Liver (tissue), 9 donors: ENCODE results near the gene CD247. TPM values are rescaled to one million over a fixed set of nuclear protein-coding genes. Genes with fewer than 3 reads are reported as not detected.

Experiments used
- DNase-seq: peaks from one replicate; pipeline ENCODE4 v3.0.0-alpha.2; 2017; ENCODE audit warnings: low spot score
- H3K27ac ChIP-seq, 2 donors: one replicate each; pipeline ENCODE4 v1.7.0; 2013; ENCODE audit warnings: inconsistent platforms in 2 of 2, low read length in 2 of 2, control low read depth in 1 of 2, low read depth in 1 of 2, mild to moderate bottlenecking in 1 of 2
- H3K27me3 ChIP-seq, 4 donors: one replicate each; pipeline versions ENCODE4 v1.6.1 to v1.7.0; 2013; ENCODE audit warnings: low read length in 3 of 4, inconsistent platforms in 1 of 4, mild to moderate bottlenecking in 1 of 4, moderate library complexity in 1 of 4; ENCODE audit not compliant: control insufficient read depth in 4 of 4, insufficient read depth in 4 of 4
- H3K36me3 ChIP-seq, 4 donors: one replicate each; pipeline versions ENCODE4 v1.6.1 to v1.7.0; 2013; ENCODE audit warnings: low read length in 3 of 4, mild to moderate bottlenecking in 3 of 4, low read depth in 1 of 4, moderate library complexity in 1 of 4; ENCODE audit not compliant: control insufficient read depth in 4 of 4, insufficient read depth in 3 of 4
- H3K4me1 ChIP-seq, 4 donors: one replicate each; pipeline versions ENCODE4 v1.6.1 to v1.7.0; 2013; ENCODE audit warnings: low read length in 3 of 4, mild to moderate bottlenecking in 3 of 4, moderate library complexity in 1 of 4; ENCODE audit not compliant: control insufficient read depth in 4 of 4, insufficient read depth in 4 of 4
- H3K4me3 ChIP-seq, 3 donors: one replicate each; pipeline versions ENCODE4 v1.6.1 to v1.7.0; 2013; ENCODE audit warnings: low read length in 3 of 3, control low read depth in 1 of 3, low read depth in 1 of 3, mild to moderate bottlenecking in 1 of 3
- H3K9ac ChIP-seq, 2 donors: one replicate each; pipeline ENCODE4 v1.7.0; 2013; ENCODE audit warnings: low read length in 2 of 2, mild to moderate bottlenecking in 2 of 2, moderate library complexity in 2 of 2, control low read depth in 1 of 2, low read depth in 1 of 2
- H3K9me3 ChIP-seq, 4 donors: one replicate each; pipeline versions ENCODE4 v1.6.1 to v1.7.0; 2013; ENCODE audit warnings: low read length in 3 of 4; ENCODE audit not compliant: control insufficient read depth in 4 of 4
- CTCF ChIP-seq: fragments of 150-350 bp; IDR thresholded peaks from 2 replicates; pipeline ENCODE4 v1.5.1; 2017; ENCODE audit warnings: improper control_type of control experiment, low read depth, low read length; ENCODE audit not compliant: missing input control
- FOXA1 ChIP-seq: IDR thresholded peaks from 2 replicates; pipeline ENCODE4 v1.6.1; 2016; ENCODE audit warnings: antibody characterized with exemption
- GABPA ChIP-seq, 2 donors: IDR thresholded peaks in 1 of 2; conservative IDR thresholded peaks in 1 of 2; 2 replicates each; pipeline ENCODE4 v1.6.1; 2016; ENCODE audit warnings: antibody characterized with exemption in 2 of 2, mild to moderate bottlenecking in 1 of 2, moderate library complexity in 1 of 2
- HNF4A ChIP-seq, 2 donors: conservative IDR thresholded peaks; 2 replicates each; pipeline ENCODE4 v1.6.1; 2016; ENCODE audit warnings: antibody characterized with exemption in 2 of 2, mild to moderate bottlenecking in 2 of 2
- HNF4G ChIP-seq: IDR thresholded peaks from 2 replicates; pipeline ENCODE4 v1.6.1; 2016; ENCODE audit warnings: antibody characterized with exemption
- JUND ChIP-seq, 2 donors: IDR thresholded peaks; 2 replicates each; pipeline ENCODE4 v1.6.1; 2016; ENCODE audit warnings: antibody characterized with exemption in 2 of 2
- MAX ChIP-seq: IDR thresholded peaks from 2 replicates; pipeline ENCODE4 v1.6.1; 2016; ENCODE audit warnings: antibody characterized with exemption
- NR2F2 ChIP-seq: IDR thresholded peaks from 2 replicates; pipeline ENCODE4 v1.6.1; 2016; ENCODE audit warnings: antibody characterized with exemption
- RAD21 ChIP-seq, 2 donors: IDR thresholded peaks; 2 replicates each; pipeline ENCODE4 v1.6.1; 2016; ENCODE audit warnings: antibody characterized with exemption in 2 of 2, mild to moderate bottlenecking in 2 of 2
- RXRA ChIP-seq, 2 donors: IDR thresholded peaks; 2 replicates each; pipeline ENCODE4 v1.6.1; 2017 to 2018; ENCODE audit warnings: antibody characterized with exemption in 2 of 2, mild to moderate bottlenecking in 1 of 2
- SP1 ChIP-seq: IDR thresholded peaks from 2 replicates; pipeline ENCODE4 v1.6.1; 2018; ENCODE audit warnings: antibody characterized with exemption, mild to moderate bottlenecking
- ZBTB33 ChIP-seq: IDR thresholded peaks from 2 replicates; pipeline ENCODE4 v1.6.1; 2016; ENCODE audit warnings: antibody characterized with exemption
- WGBS: extraction: QIAGEN DNeasy Blood & Tissue Kit; methylation state at CpG from one replicate; pipeline ENCODE4 v1.1.7; 2013; 5-methylcytosine and 5-hydroxymethylcytosine counted together
- polyA plus RNA-seq, 2 donors: library from polyadenylated mRNA; stranded (reverse) in 1 of 2; unstranded in 1 of 2; fragments of 200-250 nt in 1 of 2; fragments of >200 nt in 1 of 2; fragmentation: Nextera tagmentation in 1 of 2; extraction: Ambion mirVana in 1 of 2; gene quantifications; one replicate each; pipeline versions ENCODE4 v1.2.1 to v1.2.3, GENCODE V29; 2013 to 2015
- total RNA-seq, 2 donors: library from RNA; depleted of rRNA; stranded (reverse); fragments of >200 nt; gene quantifications; one replicate each; pipeline ENCODE4 v1.2.3, GENCODE V29; 2014
- donor health status: healthy.
- donor health status: healthy.
- donor health status: healthy.
- donor health status: healthy.
- donor health status: healthy.

The CD247 gene
- total and polyA plus RNA-seq, 4 donors = 0.61 to 2.2 (median 1.6) TPM

- no peak overlapping the region for H3K27ac ChIP-seq
- DNase-seq = no peak
- no peak overlapping the region for H3K4me3 ChIP-seq
- H3K9ac ChIP-seq = no peak overlapping the region
- H3K36me3 ChIP-seq = no peaks in the 10 kb centered on the region
- no peaks in the 10 kb centered on the region for H3K4me1 ChIP-seq
- no peak for TF ChIP-seq CTCF
- TF ChIP-seq SP1 = no peak
- TF ChIP-seq MAX = no peak
- no peak for TF ChIP-seq HNF4G
- no peak for TF ChIP-seq NR2F2
- TF ChIP-seq JUND (IDR thresholded peaks at IDR 0.05) = no peak
- TF ChIP-seq RAD21 (IDR thresholded peaks at IDR 0.05) = no peak
- no peak for TF ChIP-seq ZBTB33
- TF ChIP-seq GABPA (IDR thresholded peaks at IDR 0.05 in 1 of 2, conservative IDR thresholded peaks at IDR 0.05 in 1 of 2) = no peak
- TF ChIP-seq HNF4A (conservative IDR thresholded peaks at IDR 0.05) = no peak
- no peaks in the 10 kb centered on the region for H3K9me3 ChIP-seq
- WGBS = 90% methylated on average over 2 of the region's 2 CpGs
- H3K27me3 ChIP-seq = no peaks in the 10 kb centered on the region
Measured at GRCh38 chr1:167493372-167493771, 25.0 kb downstream of the CD247 start.

- TF ChIP-seq JUND (IDR thresholded peaks at IDR 0.05) (no peak), SP1 (no peak), FOXA1 (no peak), HNF4G (no peak), ZBTB33 (no peak), NR2F2 (no peak), RXRA (IDR thresholded peaks at IDR 0.05) (no peak), GABPA (IDR thresholded peaks at IDR 0.05 in 1 of 2, conservative IDR thresholded peaks at IDR 0.05 in 1 of 2) (no peak)
- Histone ChIP-seq H3K4me3 (no peak overlapping the region), H3K4me1 (no peaks in the 10 kb centered on the region), H3K27ac (no peak overlapping the region), H3K36me3 (no peaks in the 10 kb centered on the region), H3K27me3 (no peaks in the 10 kb centered on the region), H3K9ac (no peak overlapping the region), H3K9me3 (no peaks in the 10 kb centered on the region)
- no peak for DNase-seq
- 53% methylated on average over 5 of the region's 5 CpGs for WGBS
Measured at GRCh38 chr1:167492481-167492910, 25.8 kb downstream of the CD247 start.
